HG03442 (cell line): ENCODE data around the gene PNMT.
"Not testable (repeated sequence)": the region's sequence is repeated elsewhere in the genome, so short reads cannot be mapped to it uniquely, and the experiment has no call there.

Experiments used
- ATAC-seq: cut with Tn5 transposase; IDR thresholded peaks from one replicate; pipeline ENCODE4 v1.9.1; 2021; ENCODE audit warnings: mild to moderate bottlenecking, moderate library complexity; ENCODE audit not compliant: unreplicated experiment

The PNMT gene

GRCh38 chr17:39704821-39705551 is 36.7 kb downstream of the PNMT start:
- no peak for ATAC-seq

GRCh38 chr17:39705786-39706348 is 37.6 kb downstream of the PNMT start:
- no peak for ATAC-seq

DNA sequence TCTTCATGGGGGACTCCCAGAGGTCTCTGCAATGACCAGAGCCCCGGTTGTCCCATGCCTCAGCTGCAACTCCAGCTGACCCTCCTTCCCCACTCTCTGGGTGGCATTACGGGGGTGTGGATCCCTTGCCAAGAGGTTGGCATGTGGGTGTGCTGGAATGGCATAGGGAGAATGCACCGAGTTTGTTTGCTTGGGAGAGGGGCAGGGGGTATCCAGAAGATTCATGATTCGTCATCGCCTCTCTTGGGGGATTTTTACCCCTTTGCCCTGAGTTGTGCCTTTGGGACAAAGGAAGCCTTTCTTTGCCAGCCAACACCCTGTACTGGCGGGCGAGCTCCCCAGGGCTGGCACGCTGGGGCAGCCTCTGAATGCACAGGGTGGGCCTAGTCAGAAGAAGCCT is 38.1 kb downstream of the PNMT start:
- ATAC-seq: no peak

GRCh38 chr17:39706921-39707337 is 38.7 kb downstream of the PNMT start:
- no peak for ATAC-seq

GRCh38 chr17:39709319-39709997 is 41.2 kb downstream of the PNMT start:
- no peak for ATAC-seq

DNA sequence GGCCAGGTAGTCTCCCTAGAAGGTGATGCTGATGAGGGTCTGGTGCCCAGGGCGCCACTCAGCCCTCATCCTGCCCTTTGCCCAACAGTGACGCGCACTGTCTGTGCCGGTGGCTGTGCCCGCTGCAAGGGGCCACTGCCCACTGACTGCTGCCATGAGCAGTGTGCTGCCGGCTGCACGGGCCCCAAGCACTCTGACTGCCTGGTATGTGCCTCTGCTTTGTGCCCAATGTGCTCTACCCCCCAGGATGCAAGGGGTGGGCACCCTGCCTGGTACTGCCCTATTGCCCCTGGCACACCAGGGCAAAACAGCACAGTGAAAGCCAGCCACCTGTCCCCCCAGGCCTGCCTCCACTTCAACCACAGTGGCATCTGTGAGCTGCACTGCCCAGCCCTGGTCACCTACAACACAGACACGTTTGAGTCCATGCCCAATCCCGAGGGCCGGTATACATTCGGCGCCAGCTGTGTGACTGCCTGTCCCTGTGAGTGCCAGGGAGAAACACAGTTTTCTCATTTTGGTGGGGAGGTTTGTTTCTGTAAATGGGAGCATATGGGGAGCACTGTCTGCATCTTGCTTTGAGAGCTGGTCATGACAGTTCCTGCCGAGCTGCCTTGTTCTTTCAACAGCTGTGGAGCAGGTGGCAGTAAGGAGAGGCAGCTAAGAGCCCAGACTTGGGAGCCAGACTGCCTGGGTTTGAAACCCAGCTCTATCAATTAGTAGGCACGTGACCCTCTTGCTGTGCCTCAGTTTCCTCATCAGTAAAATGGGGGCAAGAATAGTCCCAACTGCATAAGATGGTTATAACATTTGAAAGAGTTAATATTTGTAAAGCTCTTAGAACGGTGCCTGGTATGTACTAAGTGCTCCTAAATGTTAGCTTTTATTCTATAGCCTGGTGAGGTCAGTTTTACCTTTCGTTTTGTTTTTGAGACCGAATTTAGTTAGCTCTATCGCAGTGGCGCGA is 42.0 kb downstream of the PNMT start:
- ATAC-seq: no peak

- not testable (repeated sequence) for ATAC-seq
These were observed 42.8 kb downstream of the PNMT start for GRCh38 chr17:39711071-39711470.

DNA sequence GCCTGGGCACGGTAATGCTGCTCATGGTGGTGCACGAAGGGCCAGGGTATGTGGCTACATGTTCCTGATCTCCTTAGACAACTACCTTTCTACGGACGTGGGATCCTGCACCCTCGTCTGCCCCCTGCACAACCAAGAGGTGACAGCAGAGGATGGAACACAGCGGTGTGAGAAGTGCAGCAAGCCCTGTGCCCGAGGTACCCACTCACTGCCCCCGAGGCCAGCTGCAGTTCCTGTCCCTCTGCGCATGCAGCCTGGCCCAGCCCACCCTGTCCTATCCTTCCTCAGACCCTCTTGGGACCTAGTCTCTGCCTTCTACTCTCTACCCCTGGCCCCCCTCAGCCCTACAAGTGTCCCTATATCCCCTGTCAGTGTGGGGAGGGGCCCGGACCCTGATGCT is 43.6 kb downstream of the PNMT start:
- ATAC-seq: no peak

DNA sequence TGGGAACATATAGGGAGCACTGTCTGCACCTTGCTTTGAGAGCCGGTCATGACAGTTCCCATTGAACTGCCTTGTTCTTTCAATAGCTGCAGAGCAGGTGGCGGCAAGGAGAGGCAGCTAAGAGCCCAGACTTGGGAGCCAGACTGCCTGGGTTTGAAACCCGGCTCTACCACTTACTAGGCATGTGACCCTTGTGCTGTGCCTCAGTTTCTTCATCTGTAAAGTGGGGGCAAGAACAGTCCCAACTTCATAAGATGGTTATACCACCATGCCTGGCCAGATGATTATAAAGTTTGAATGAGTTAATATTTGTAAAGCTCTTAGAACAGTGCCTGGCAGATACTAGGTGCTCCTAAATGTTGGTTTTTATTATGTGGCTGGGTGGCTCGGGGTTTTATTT is 46.0 kb downstream of the PNMT start:
- no peak for ATAC-seq

GRCh38 chr17:39715375-39716072 is 47.3 kb downstream of the PNMT start:
- ATAC-seq: no peak

GRCh38 chr17:39716073-39716818 is 48.0 kb downstream of the PNMT start:
- ATAC-seq: no peak

GRCh38 chr17:39716879-39717536 is 48.8 kb downstream of the PNMT start:
- no peak for ATAC-seq

DNA sequence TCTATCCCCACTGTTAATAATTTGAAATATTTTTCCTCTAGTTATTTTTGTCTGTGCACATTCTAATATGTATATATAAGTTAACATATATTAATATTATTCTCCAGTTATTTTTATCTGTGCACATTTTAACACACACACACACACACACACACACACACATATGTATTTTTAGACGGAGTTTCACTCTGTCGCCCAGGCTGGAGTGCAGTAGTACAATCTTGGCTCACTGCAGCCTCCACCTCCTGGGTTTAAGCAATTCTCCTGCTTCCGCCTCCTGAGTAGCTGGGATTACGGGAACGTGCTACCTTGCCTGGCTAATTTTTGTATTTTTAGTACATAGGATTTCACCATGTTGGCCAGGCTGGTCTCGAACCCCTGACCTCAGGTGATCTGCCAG is 49.4 kb downstream of the PNMT start:
- ATAC-seq: no peak

DNA sequence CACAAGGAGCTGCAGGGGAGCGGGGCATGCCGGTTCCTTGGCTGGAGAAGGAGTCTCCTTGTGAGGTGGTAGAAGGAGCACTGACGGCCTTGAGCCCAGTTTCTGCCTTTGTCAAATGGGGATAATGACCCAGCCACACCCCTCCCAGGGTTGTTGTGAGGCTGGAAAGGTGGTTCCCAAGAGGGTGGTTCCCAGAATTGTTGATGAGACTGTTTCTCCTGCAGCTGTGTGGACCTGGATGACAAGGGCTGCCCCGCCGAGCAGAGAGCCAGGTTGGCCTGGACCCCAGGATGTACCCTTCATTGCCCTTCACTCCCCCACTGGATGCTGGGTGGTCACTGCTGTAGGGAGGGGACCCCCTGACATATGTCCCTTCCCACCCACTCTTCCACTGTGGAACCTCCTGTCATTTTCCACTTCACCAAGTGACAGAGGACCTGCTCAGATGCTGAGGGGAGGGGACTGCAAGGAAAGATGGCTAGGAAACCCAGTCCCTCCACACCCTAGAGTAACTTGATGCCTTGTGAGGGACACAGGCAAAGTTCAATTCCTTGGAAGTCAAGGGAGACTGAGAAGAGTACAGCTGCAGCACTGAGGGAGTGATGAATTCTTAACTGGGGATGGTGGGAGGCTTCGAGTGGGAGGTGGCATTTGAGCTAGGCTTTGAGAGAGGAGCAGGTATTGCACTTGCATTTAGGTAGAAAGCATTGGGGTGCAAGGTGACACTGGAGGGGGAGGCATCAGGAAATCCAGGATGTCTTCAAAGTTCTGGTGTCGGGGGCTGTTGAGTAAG is 51.5 kb downstream of the PNMT start:
- no peak for ATAC-seq
